ENCODE results near the gene MED13.
"Not testable (repeated sequence)": the region's sequence is repeated elsewhere in the genome, so short reads cannot be mapped to it uniquely, and the experiment has no call there.

MED13 gene

DNA sequence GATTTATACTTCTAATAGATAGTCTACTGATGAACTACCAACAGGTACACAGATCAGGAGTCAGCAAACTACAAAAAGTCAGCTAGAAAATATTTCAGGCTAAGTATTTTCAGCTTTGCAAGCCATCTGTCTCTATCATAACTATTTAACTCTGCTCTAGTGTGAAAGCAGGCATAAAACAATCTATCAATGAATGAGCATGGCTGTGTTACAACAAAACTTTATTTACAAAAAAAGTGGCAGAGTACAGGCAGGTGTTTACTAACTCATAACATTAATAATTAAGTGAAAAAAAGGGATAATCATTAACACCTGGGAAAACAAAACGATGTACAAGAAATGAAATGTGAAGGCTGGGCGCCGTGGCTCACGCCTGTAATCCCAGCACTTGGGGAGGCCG is 15.8 kb downstream of the MED13 start:
- DNase-seq, result no peak

DNA sequence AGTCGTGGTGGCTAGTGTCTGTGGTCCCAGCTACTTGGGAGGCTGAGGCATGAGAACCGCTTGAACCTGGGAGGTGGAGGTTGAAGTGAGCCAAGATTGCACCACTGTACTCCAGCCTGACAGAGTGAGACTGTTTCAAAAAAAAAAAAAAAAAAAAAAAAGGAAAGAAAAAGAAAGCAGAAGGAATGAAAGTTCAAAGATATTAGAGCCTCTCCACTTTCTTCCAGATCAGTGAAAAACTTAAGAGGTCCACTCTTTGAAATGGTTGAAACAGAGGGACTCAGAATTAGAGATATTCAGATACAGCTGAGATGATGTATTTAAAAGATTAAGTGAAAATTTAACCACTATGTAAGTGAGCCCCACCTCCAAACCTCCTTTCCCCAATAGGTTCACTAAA is 16.8 kb downstream of the MED13 start:
- DNase-seq, result no peak

GRCh38 chr17:62045517-62045916 is 19.6 kb downstream of the MED13 start:
- no peak for DNase-seq

- DNase-seq, result no peak
Observed at GRCh38 chr17:62045109-62045508, 20.0 kb downstream of the MED13 start.

- no peak for DNase-seq
Observed at GRCh38 chr17:62043602-62044001, 21.5 kb downstream of the MED13 start.

DNA sequence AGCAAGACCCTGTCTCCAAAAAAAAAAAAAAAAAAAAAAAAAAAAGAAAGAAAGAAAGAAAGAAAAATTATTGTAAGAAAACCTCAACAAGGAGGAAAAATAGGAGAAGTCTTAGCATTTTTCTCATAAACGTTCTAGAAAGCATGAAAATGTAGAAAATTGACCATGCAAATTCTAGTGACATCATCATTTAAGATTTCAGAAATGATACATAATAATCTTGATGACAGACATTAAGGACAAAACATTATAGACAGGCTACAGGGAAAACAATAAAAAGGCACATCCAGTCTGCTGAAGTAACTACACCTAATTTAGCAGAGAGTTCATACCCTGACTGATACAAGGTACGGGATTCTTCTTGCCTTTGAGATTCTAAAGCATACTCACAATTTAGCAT is 21.9 kb downstream of the MED13 start:
- no peak for DNase-seq

DNA sequence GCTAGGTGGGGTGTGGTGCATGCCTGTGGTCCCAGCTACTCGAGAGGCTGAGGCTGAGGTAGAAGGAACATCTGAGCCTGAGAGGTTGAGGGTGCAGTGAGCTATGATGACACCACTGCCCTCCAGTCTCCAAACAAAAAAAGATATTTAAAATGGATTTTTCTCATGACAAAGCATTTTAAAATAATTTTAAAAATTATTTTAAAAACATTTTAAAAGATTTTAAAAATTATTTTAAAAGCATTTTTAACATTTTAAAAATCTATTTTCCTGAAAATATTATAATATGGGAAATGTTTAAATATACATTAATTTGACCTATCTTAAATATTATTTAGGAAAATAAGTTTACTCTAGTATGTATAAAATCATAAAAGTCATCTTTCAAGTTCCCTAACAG is 26.8 kb downstream of the MED13 start:
- no peak for DNase-seq

DNA sequence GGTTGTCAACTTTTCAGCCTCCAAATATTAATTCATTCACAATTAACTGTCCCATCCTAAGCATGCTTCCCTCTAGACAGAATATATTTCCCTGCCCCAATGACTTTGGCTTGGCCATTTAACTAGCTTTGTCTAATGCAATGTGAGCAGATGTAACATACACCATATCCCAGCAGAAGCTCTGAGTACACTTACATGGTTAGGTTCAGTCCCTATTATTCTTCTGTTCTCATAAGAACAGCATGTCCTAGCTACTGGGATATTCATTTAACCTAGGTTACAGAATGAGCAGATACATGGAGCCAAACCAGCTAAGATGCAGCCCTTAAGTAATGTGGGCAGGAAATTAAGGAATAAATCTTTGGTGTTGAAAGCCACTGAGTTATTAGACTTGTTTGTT is 31.8 kb downstream of the MED13 start:
- DNase-seq, result no peak

DNA sequence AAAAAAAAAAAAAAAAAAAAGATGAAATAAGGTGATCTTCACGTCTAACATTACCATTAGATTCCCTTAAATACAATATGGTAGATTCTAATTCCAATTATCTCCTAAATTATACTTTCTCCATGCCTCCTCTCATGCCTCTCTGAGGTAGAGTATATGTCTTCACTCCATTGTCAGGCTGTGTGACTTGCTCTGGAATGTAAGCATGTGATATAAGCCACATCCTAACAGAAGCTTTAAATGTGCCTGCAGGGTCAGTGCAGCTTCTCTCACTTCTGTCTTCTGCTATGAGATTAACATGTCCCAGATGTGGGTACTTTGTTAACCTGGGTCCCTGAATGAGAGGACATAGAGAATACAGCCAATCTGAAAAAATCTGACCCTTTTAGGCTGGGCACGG is 32.6 kb downstream of the MED13 start:
- no peak for DNase-seq

DNA sequence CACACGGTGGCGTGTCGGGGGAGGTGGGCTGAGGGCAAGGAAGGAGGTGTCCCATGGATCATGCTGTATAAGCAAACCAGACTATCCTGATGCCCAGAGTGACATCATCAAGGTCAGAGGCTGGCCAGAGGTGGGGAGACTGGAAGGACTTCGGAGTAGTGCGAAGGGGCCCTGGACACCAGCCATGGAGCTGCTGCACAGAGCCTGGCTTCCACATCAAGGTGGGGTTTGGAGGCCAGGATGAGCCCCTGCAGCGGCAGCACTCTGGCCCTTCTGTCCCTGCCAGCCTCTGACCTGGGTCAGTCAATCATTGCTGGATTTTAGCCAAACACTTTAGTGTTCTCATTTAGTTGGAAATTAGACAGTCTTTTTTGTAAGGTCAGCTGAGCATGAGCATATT is 34.8 kb downstream of the MED13 start:
- no peak for DNase-seq

DNA sequence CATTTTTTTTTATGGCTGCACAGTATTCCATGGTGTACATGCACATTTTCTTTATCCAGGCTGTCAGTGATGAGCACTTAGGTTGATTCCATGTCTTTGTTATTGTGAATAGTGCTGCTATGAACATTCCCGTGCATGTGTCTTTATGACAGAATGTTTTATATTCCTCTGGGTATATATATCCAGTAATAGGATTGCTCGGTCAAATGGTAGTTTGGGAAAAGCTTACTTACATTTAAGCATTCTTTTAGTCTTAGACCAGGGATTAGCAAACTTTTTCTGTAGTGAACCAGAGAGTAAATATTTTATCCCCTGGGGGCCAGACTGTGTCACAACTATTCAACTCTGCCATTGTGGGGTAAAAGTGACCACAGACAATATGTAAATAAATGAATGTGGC is 40.2 kb downstream of the MED13 start:
- no peak for DNase-seq

- no peak for DNase-seq
Observed at GRCh38 chr17:62017912-62018311, 47.2 kb downstream of the MED13 start.

DNA sequence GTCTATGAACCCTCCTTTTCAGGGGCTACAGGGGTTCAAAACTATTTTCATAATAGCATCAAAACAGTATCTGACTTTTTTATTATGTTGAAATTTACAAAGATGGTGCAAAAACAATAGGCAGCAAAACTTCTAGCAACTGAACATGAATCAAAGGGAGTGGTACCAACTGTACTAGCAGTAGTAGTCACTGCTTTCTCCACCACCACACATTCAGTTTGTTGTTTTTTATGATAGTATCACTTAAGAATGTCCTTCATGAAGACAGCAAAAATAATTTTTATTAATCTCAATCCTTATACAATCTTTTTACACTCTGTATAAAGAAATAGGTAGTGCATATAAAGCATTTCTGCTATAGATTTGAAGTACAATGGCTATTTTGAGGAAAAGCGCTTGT is 47.6 kb downstream of the MED13 start:
- DNase-seq, result no peak

DNA sequence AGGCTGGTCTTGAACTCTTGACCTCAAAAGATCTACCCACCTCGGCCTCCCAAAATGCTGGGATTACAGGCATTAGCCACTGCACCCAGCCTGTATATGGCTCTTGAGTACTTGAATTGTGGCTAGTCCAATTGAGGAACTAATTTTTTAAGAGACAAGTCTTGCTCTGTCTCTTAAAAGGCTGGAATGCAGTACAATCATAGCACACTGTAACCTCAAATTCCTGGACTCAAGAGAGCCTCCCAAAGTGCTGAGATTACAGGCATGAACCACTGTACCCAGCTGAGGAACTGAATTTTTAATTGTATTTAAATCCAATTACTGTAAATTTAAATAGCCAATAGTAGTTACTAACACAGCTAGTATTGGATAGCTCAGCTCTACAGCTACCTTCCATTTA is 50.6 kb downstream of the MED13 start:
- DNase-seq, result no peak

- DNase-seq, result no peak
Observed at GRCh38 chr17:62009220-62009619, 55.9 kb downstream of the MED13 start.

DNA sequence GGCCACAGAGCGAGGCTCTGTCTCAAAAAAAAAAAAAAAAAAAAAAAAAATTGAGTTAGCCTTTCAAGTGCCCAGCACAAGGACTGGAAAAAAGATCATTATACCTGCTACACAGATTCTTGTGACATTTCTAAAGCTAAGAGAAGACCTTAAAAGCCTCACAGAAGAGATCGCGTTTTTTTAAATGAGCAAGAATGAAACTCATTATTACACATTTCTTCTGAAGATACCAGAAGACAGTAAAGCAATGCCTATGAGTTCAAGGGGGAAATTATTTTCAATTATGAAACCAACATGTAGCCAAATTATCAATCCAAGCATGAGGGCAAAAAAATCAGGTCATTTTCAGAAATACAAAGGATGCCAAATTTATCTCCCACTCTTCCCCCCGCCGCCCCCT is 56.8 kb downstream of the MED13 start:
- DNase-seq, result no peak

- no peak for DNase-seq
Observed at GRCh38 chr17:62004388-62004787, 60.7 kb downstream of the MED13 start.

DNA sequence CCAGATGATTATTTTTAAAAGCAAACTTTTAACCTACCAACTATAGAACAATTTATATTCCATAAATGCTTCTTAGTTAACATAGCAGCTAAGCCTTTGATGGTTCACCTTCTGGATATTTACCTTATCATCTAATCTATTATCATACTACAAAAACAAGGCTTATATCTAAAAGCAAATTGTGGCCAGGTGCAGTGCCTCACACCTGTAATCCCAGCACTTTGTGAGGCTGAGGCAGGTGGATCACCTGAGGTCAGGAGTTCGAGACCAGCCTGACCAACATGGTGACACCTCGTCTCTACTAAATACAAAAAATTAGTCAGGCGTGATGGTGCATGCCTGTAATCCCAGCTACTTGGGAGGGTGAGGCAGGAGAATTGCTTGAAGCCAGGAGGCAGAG is 61.9 kb downstream of the MED13 start:
- DNase-seq, result not testable (repeated sequence)

DNA sequence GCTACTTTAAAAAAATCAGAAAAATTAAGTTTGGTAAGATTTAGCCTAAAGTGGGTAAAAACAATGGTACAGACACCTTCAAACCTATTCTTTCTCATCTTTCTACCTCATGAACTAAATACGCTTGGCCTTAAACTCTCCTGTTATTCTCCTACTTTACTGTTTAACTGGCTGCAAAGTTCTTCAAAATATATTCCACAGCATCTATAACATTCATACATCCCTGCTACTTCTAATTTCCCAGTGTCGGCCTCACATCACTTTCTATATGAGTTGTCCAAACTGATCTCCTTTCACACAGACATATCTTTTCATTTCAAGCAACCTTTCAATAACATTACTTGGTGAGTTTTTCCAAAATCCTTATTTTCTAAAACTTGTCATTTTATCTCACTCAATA is 64.0 kb downstream of the MED13 start:
- DNase-seq, result no peak

- no peak for DNase-seq
Observed at GRCh38 chr17:62000186-62000585, 64.9 kb downstream of the MED13 start.

- DNase-seq, result not testable (repeated sequence)
Observed at GRCh38 chr17:61998534-61998933, 66.5 kb downstream of the MED13 start.

DNA sequence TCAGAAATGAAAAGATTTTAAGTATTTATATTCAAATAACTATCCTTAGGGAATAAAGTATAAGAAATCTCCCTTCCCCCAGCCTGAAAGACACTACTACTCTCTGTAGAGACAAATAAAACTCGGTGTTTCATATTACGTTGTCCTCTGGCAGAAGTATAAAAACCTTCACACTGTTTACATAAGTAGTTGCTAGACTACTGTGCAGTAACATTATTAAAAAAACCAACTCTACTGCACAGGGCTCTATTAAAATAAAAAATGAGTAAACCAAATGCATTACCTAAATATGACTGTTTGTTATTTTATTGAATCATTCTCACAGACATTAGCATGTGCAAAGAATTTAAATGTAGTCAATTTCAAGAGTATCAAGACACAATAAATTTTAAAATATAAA is 67.4 kb downstream of the MED13 start:
- no peak for DNase-seq

DNA sequence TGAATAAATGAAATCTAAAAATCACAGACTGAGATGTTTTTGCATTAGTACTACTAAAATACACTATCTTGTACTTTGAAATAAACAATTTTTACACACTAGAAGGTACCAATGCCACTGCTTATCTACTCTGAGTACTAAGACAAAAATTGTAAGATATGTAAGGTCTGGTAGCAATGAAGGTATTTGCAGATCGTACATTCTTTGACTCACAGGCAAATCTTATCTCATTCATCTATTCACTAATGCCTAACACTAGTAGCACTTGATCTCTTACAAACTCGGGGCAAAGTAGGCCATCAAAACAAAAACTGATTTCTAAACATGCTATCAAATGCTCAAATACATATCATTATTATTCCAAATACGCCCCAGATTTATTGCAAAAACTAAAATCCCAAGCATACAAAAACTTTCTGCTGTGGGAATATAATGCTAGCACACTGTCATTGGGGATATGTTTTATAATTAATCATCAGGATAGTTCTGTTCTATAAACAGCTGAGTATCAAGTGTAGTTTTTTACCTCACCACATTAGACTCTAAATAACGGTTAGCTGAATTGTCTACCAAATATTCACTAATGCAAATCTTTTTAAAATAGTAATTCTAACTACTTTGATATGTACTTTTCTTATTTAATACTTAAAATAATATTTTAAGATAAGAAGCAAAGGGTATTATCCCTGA is 68.0 kb downstream of the MED13 start:
- DNase-seq, result no peak

- no peak for DNase-seq
Observed at GRCh38 chr17:61989509-61989908, 75.6 kb downstream of the MED13 start.

DNA sequence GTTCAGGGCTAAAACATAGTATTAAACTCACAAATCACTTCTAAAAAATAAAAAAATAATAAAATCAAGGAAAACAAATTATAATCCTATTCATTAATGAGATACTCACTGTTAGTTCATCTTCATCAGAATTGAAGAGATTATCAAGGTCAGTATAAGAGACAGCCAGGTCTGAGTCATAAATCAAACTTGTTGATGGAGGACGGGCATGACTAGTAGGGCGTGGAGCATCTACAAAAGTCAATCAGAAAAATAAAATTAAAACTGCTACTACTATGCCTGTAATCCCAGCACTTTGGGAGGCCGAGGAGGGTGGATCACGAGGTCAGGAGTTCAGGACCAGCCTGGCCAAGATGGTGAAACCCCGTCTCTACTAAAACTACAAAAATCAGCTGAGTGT is 78.2 kb downstream of the MED13 start:
- DNase-seq, result no peak

DNA sequence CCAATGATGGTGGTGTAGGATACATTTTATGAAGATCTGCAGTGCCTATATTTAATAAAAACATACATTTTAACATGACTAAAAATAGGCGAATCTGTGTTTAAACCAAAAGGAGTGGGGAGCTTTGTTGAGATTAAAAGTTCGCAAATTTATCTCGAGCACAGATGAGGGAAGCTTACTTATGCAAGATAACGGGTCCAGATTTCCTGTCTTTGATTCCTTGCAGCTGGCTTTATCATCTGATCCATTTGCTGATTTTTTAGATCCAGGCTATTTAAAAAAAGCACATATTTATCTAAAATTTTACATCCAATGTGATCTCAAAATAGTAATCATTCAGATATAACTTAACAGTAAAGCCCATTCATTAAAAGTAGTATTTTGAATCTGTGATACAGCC is 80.3 kb downstream of the MED13 start:
- no peak for DNase-seq

Measured in DMS79 treated with DMSO at 0.1 percent for 48 hours (cell line).